Endothelial cell of umbilical vein (primary cell): ENCODE measurements around the gene CTSA.

Experiments used
- CTCF ChIP-seq, 2 donors: IDR thresholded peaks; 1 replicate in 1 of 2; 2 replicates in 1 of 2; pipeline ENCODE4 v1.5.1; 2011; ENCODE audit warnings: low read length in 2 of 2, mild to moderate bottlenecking in 2 of 2, moderate library complexity in 2 of 2, control low read depth in 1 of 2, inconsistent platforms in 1 of 2, low read depth in 1 of 2; ENCODE audit not compliant: insufficient read depth in 1 of 2; ENCODE audit errors: extremely low read depth in 1 of 2
- EZH2 ChIP-seq: IDR thresholded peaks from 2 replicates; pipeline ENCODE4 v1.6.1; 2012; ENCODE audit warnings: borderline replicate concordance, low read depth, mild to moderate bottlenecking, moderate library complexity, low read length, inconsistent platforms; ENCODE audit not compliant: severe bottlenecking
- GATA2 ChIP-seq: IDR thresholded peaks from 2 replicates; pipeline ENCODE4 v1.7.0; 2011; ENCODE audit warnings: low read depth, mild to moderate bottlenecking, moderate library complexity, mixed read lengths, low read length; ENCODE audit not compliant: insufficient read length, insufficient read depth
- JUN ChIP-seq: IDR thresholded peaks from 2 replicates; pipeline ENCODE4 v1.6.1; 2011; ENCODE audit warnings: borderline replicate concordance, low read depth; ENCODE audit not compliant: insufficient read length, insufficient read depth
- MAX ChIP-seq: IDR thresholded peaks from 2 replicates; pipeline ENCODE4 v1.6.1; 2011; ENCODE audit not compliant: insufficient read depth, insufficient read length
- POLR2A ChIP-seq: IDR thresholded peaks from 2 replicates; pipeline ENCODE4 v1.6.1; 2012; ENCODE audit warnings: low read depth, mild to moderate bottlenecking, control low read depth, low read length
- POLR2AphosphoS5 ChIP-seq: IDR thresholded peaks from 2 replicates; pipeline ENCODE4 v1.6.1; 2012; ENCODE audit warnings: low read depth, mild to moderate bottlenecking, control low read depth, low read length, moderate library complexity; ENCODE audit not compliant: insufficient read depth

- TF ChIP-seq CTCF (IDR thresholded peaks at IDR 0.05; ENCODE audit: extremely low read depth in 1 of 2, insufficient read depth in 1 of 2, low read depth in 1 of 2, low read length in 2 of 2) (no peak), POLR2AphosphoS5 (no peak), POLR2A (no peak), JUN (no peak), EZH2 (no peak), GATA2 (no peak), MAX (no peak)
Measured at GRCh38 chr20:45867136-45867818, 23.9 kb upstream of the CTSA start.
